ENCODE data around the gene HNRNPAB.

The HNRNPAB gene

DNA sequence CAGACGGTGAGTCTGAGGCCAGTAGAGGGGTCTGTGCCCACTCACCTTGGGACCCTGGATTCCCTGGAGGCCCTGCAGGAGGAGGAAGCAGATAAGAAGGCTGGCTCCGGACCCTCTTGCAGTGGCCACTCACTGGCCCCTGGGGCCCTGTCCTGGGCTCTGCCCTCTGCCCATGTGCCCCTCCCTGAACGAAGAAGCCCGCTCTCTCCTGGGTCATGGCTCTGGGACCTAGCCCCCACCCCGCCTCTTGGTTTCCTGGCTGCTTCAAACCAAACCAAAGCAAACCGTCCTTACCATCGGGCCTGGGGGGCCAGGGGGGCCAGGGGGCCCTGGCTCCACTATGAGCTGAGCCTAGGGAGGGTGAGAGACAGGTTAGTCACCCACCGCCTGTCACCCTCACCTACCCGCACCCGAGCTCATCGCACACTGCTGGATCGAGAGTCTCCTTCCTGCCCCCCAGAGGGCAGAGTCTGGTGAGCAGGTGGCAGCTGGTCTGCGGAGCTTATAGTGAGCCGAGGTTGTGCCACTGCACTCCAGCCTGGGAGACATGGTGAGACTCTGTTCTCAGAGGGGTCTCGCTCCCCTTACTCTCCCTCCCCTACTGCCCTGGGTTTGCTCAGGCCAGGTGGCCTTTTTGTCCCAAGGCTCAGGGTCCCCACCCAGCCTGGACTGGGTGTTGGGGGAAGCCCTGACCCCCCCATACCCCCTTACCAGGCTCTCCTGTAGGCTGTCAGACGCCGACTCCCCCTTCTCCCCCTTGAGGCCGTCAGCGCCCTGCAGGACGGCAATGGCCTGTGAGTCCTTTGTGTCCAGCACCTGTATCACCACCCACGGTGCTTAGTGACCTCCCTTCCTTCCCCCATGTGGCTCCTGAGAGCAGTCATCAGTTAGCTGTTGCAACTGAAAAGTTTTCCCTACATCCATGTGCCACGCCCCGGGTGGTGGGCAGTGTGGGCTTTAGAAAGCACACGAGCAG lies 43.4 kb downstream of the HNRNPAB start:
- Histone ChIP-seq H3K9me3 (ENCODE audit: insufficient read depth, low read depth, low read length) (no peaks in the 10 kb centered on the region), H3K4me2 (ENCODE audit: low read depth, low read length, poor library complexity, severe bottlenecking) (no peak overlapping the region), H3K27me3 (ENCODE audit: insufficient read depth, low read length, poor library complexity, severe bottlenecking) (no peaks in the 10 kb centered on the region), H3K4me1 (ENCODE audit: insufficient read depth, low read length, poor library complexity, severe bottlenecking) (no peaks in the 10 kb centered on the region), H3K4me3 (ENCODE audit: low read length, poor library complexity, severe bottlenecking) (no peak overlapping the region), H2AFZ (ENCODE audit: low read length) (no peak overlapping the region), H3F3A (ENCODE audit: low read depth) (no peaks in the 10 kb centered on the region), H3K9ac (ENCODE audit: low read depth, low read length, poor library complexity, severe bottlenecking) (no peak overlapping the region), H3K36me3 (ENCODE audit: insufficient read depth, low read length) (no peaks in the 10 kb centered on the region), H3K9me2 (replicated peaks; ENCODE audit: low read depth, low read length) (no peaks in the 10 kb centered on the region), H3K79me2 (ENCODE audit: insufficient read depth, low read length) (no peaks in the 10 kb centered on the region), H4K20me1 (ENCODE audit: insufficient read depth, low read length, poor library complexity, severe bottlenecking) (no peaks in the 10 kb centered on the region)
- no peak for TF ChIP-seq EZH2phosphoT487 (IDR thresholded peaks at IDR 0.05; ENCODE audit: borderline replicate concordance)
- TF ChIP-seq, protein P1, sequence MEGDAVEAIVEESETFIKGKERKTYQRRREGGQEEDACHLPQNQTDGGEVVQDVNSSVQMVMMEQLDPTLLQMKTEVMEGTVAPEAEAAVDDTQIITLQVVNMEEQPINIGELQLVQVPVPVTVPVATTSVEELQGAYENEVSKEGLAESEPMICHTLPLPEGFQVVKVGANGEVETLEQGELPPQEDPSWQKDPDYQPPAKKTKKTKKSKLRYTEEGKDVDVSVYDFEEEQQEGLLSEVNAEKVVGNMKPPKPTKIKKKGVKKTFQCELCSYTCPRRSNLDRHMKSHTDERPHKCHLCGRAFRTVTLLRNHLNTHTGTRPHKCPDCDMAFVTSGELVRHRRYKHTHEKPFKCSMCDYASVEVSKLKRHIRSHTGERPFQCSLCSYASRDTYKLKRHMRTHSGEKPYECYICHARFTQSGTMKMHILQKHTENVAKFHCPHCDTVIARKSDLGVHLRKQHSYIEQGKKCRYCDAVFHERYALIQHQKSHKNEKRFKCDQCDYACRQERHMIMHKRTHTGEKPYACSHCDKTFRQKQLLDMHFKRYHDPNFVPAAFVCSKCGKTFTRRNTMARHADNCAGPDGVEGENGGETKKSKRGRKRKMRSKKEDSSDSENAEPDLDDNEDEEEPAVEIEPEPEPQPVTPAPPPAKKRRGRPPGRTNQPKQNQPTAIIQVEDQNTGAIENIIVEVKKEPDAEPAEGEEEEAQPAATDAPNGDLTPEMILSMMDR (conservative IDR thresholded peaks at IDR 0.05; ENCODE audit: low read length) = no peak

GRCh38 chr5:178248750-178249149 lies 44.4 kb downstream of the HNRNPAB start:
- no peaks in the 10 kb centered on the region for H3K79me2 ChIP-seq (ENCODE audit: insufficient read depth, low read length)
- TF ChIP-seq EZH2phosphoT487 (IDR thresholded peaks at IDR 0.05; ENCODE audit: borderline replicate concordance) = no peak
- TF ChIP-seq, protein P1 (conservative IDR thresholded peaks at IDR 0.05; ENCODE audit: low read length) = no peak
- H3K36me3 ChIP-seq (ENCODE audit: insufficient read depth, low read length) = no peaks in the 10 kb centered on the region
- H3K9ac ChIP-seq (ENCODE audit: low read depth, low read length, poor library complexity, severe bottlenecking) = no peak overlapping the region
- no peaks in the 10 kb centered on the region for H3K9me3 ChIP-seq (ENCODE audit: insufficient read depth, low read depth, low read length)
- no peak overlapping the region for H3K4me3 ChIP-seq (ENCODE audit: low read length, poor library complexity, severe bottlenecking)
- no peak overlapping the region for H3K4me2 ChIP-seq (ENCODE audit: low read depth, low read length, poor library complexity, severe bottlenecking)
- no peaks in the 10 kb centered on the region for H4K20me1 ChIP-seq (ENCODE audit: insufficient read depth, low read length, poor library complexity, severe bottlenecking)
- no peak overlapping the region for H2AFZ ChIP-seq (ENCODE audit: low read length)
- H3F3A ChIP-seq (ENCODE audit: low read depth) = no peaks in the 10 kb centered on the region
- H3K27me3 ChIP-seq (ENCODE audit: insufficient read depth, low read length, poor library complexity, severe bottlenecking) = no peaks in the 10 kb centered on the region
- H3K4me1 ChIP-seq (ENCODE audit: insufficient read depth, low read length, poor library complexity, severe bottlenecking) = no peaks in the 10 kb centered on the region
- no peaks in the 10 kb centered on the region for H3K9me2 ChIP-seq (replicated peaks; ENCODE audit: low read depth, low read length)

DNA sequence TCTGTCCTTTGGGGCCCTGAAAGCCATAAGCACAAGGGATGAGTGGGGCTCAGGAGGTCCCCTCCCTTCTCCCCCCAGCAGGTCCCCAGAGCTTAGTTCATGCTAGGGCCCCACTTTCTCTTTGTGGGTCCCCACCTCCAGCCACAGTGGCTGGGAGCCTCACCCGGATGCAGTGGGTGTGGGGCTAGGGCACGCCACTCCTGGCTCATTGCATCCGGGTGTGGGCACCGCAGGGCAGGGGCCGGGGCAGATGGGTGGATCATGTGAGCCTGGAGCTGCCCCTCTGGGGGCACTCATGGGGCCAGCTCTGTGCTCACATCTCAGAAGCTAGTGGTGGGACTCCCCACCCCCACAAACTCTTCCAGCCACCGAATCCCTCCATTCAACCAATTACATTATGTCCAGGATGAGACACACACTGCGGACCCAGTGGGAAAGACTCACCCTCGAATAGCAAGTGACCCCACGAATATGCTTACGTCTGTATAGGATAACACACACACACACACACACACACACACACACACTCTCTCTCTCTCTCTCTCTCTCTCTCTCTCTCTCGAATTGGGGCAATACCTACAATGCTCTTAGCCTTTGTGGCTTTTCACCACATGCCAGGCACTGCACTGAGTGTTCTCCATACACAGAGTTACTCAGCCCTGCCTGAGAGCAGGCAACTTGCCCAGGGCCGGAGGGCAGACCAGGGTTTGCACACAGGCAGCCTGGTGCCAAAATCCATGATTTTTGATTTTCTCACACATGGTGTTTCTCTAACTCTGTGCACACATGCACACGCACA lies 45.1 kb downstream of the HNRNPAB start:
- no peak for TF ChIP-seq EZH2phosphoT487 (IDR thresholded peaks at IDR 0.05; ENCODE audit: borderline replicate concordance)
- TF ChIP-seq, protein P1 (conservative IDR thresholded peaks at IDR 0.05; ENCODE audit: low read length) = no peak
- Histone ChIP-seq H3K9ac (ENCODE audit: low read depth, low read length, poor library complexity, severe bottlenecking) (no peak overlapping the region), H3K4me2 (ENCODE audit: low read depth, low read length, poor library complexity, severe bottlenecking) (no peak overlapping the region)

More for the DNA sequence above, 45.1 kb downstream of the HNRNPAB start:
- Histone ChIP-seq H3K27me3 (ENCODE audit: insufficient read depth, low read length, poor library complexity, severe bottlenecking) (no peaks in the 10 kb centered on the region), H3K79me2 (ENCODE audit: insufficient read depth, low read length) (no peaks in the 10 kb centered on the region), H3K4me3 (ENCODE audit: low read length, poor library complexity, severe bottlenecking) (no peak overlapping the region), H2AFZ (ENCODE audit: low read length) (no peak overlapping the region), H3F3A (ENCODE audit: low read depth) (no peaks in the 10 kb centered on the region), H3K9me3 (ENCODE audit: insufficient read depth, low read depth, low read length) (no peaks in the 10 kb centered on the region), H4K20me1 (ENCODE audit: insufficient read depth, low read length, poor library complexity, severe bottlenecking) (no peaks in the 10 kb centered on the region), H3K9me2 (replicated peaks; ENCODE audit: low read depth, low read length) (no peaks in the 10 kb centered on the region), H3K36me3 (ENCODE audit: insufficient read depth, low read length) (no peaks in the 10 kb centered on the region), H3K4me1 (ENCODE audit: insufficient read depth, low read length, poor library complexity, severe bottlenecking) (no peaks in the 10 kb centered on the region)
